Nasal cavity respiratory epithelium epithelial cell of viscerocranial mucosa (primary cell): ENCODE measurements around the gene KRTAP13-4. TPM values are rescaled to one million over a fixed set of nuclear protein-coding genes. Genes with fewer than 3 reads are reported as not detected.

ENCODE experiments used
- total RNA-seq: library from RNA; depleted of rRNA; stranded (reverse); fragments of >200 nt; gene quantifications from 2 replicates; pipeline ENCODE4 v1.2.3, GENCODE V29; 2014

The KRTAP13-4 gene
- total RNA-seq: not detected in 2 replicates

GRCh38 chr21:30430170-30430655, at the start of gene KRTAP13-4:
TSS of gene KRTAP13-4 (plus strand) at chr21:30430220. CDS start at chr21:30430276, 56 bp downstream.

GRCh38 chr21:30395731-30396130, 34.3 kb upstream of the KRTAP13-4 start, which contains the start of gene KRTAP13-1:
TSS of gene KRTAP13-1 (plus strand) at chr21:30396031. CDS start at chr21:30396087, 56 bp downstream.

GRCh38 chr21:30425826-30426225, 4.2 kb upstream of the KRTAP13-4 start, which contains the start of gene KRTAP13-3:
TSS of gene KRTAP13-3 (minus strand) at chr21:30425926. CDS start at chr21:30425912, 14 bp downstream.

GRCh38 chr21:30439975-30440374, 10.0 kb downstream of the KRTAP13-4 start, which contains the start of gene KRTAP15-1:
TSS of gene KRTAP15-1 (plus strand) at chr21:30440275. CDS start at chr21:30440328, 53 bp downstream.

GRCh38 chr21:30480145-30480544, 50.1 kb downstream of the KRTAP13-4 start, which contains the start of gene KRTAP19-1:
TSS of gene KRTAP19-1 (minus strand) at chr21:30480367. CDS start at chr21:30480317, 50 bp downstream.

Other genes with a start within 250 kb of the KRTAP13-4 start
- 0.14 TPM in 1 of 2 replicates, not detected in the other for gene CLDN8, start 214.1 kb upstream of the KRTAP13-4 start, total RNA-seq
- not detected in 2 replicates for gene KRTAP24-1, start 147.3 kb upstream of the KRTAP13-4 start, total RNA-seq
- not detected in 2 replicates for gene KRTAP25-1, start 140.7 kb upstream of the KRTAP13-4 start, total RNA-seq
- gene KRTAP26-1, start 109.9 kb upstream of the KRTAP13-4 start, total RNA-seq: not detected in 2 replicates
- not detected in 2 replicates for gene KRTAP27-1, start 92.5 kb upstream of the KRTAP13-4 start, total RNA-seq
- not detected in 2 replicates for gene KRTAP23-1, start 81.6 kb upstream of the KRTAP13-4 start, total RNA-seq
- not detected in 2 replicates for gene KRTAP13-2, start 57.9 kb upstream of the KRTAP13-4 start, total RNA-seq
- gene KRTAP13-1, start 34.2 kb upstream of the KRTAP13-4 start, total RNA-seq: not detected in 2 replicates
- not detected in 2 replicates for gene KRTAP13-3, start 4.3 kb upstream of the KRTAP13-4 start, total RNA-seq
- gene KRTAP15-1, start 10.1 kb downstream of the KRTAP13-4 start, total RNA-seq: not detected in 2 replicates
- not detected in 2 replicates for gene KRTAP19-1, start 50.1 kb downstream of the KRTAP13-4 start, total RNA-seq
- not detected in 2 replicates for gene KRTAP19-2, start 57.2 kb downstream of the KRTAP13-4 start, total RNA-seq
- not detected in 2 replicates for gene KRTAP19-3, start 61.8 kb downstream of the KRTAP13-4 start, total RNA-seq
- gene KRTAP19-4, start 66.9 kb downstream of the KRTAP13-4 start, total RNA-seq: not detected in 2 replicates
- not detected in 2 replicates for gene KRTAP19-5, start 71.9 kb downstream of the KRTAP13-4 start, total RNA-seq
- gene KRTAP19-6, start 111.6 kb downstream of the KRTAP13-4 start, total RNA-seq: not detected in 2 replicates
- gene KRTAP19-7, start 131.1 kb downstream of the KRTAP13-4 start, total RNA-seq: not detected in 2 replicates
- not detected in 2 replicates for gene KRTAP22-2, start 160.2 kb downstream of the KRTAP13-4 start, total RNA-seq
- not detected in 2 replicates for gene KRTAP6-3, start 162.2 kb downstream of the KRTAP13-4 start, total RNA-seq
- not detected in 2 replicates for gene KRTAP6-2, start 168.7 kb downstream of the KRTAP13-4 start, total RNA-seq
- not detected in 2 replicates for gene KRTAP22-1, start 170.9 kb downstream of the KRTAP13-4 start, total RNA-seq
- gene KRTAP6-1, start 183.7 kb downstream of the KRTAP13-4 start, total RNA-seq: not detected in 2 replicates
- gene KRTAP20-1, start 186.2 kb downstream of the KRTAP13-4 start, total RNA-seq: not detected in 2 replicates
- not detected in 2 replicates for gene KRTAP20-4, start 190.4 kb downstream of the KRTAP13-4 start, total RNA-seq
- gene KRTAP20-2, start 205.0 kb downstream of the KRTAP13-4 start, total RNA-seq: not detected in 2 replicates
- gene KRTAP20-3, start 212.6 kb downstream of the KRTAP13-4 start, total RNA-seq: not detected in 2 replicates